Testis (tissue), 3 donors: ENCODE results near the gene CILP2. TPM values are rescaled to one million over a fixed set of nuclear protein-coding genes. Genes with fewer than 3 reads are reported as not detected.

Experiments used
- DNase-seq: peaks from one replicate; pipeline ENCODE4 v3.0.0-alpha.2; 2019
- H3K27ac ChIP-seq, 2 donors: fragments of 200-600 bp; sonication (generic); one replicate each; pipeline ENCODE4 v1.5.1; 2019
- H3K27me3 ChIP-seq: fragments of 200-600 bp; sonication (generic); one replicate; pipeline ENCODE4 v1.5.1; 2019
- H3K36me3 ChIP-seq: fragments of 200-600 bp; sonication (generic); one replicate; pipeline ENCODE4 v1.5.1; 2017; ENCODE audit warnings: low read depth; ENCODE audit errors: missing control alignments
- H3K4me1 ChIP-seq: fragments of 200-600 bp; sonication (generic); one replicate; pipeline ENCODE4 v1.5.1; 2019
- H3K4me3 ChIP-seq, 2 donors: fragments of 200-600 bp; sonication (generic); one replicate each; pipeline ENCODE4 v1.5.1; 2017 to 2019
- H3K9me3 ChIP-seq: fragments of 200-600 bp; sonication (generic); one replicate; pipeline ENCODE4 v1.5.1; 2017
- POLR2A ChIP-seq: fragments of 450-650 bp; IDR thresholded peaks from one replicate; pipeline ENCODE4 v1.6.1; 2017; ENCODE audit warnings: antibody characterized with exemption, mild to moderate bottlenecking, moderate library complexity
- WGBS, 2 donors: methylation state at CpG; one replicate each; pipeline ENCODE4 v1.1.5; 2018; 5-methylcytosine and 5-hydroxymethylcytosine counted together
- intact Hi-C: fragments of 100-400 bp; cut with DNase I; formaldehyde crosslinking; loops from one replicate; pipeline ENCODE4 v1.15.1; 2023; ENCODE audit warnings: low total_unique reads
- polyA plus RNA-seq: library from polyadenylated mRNA; stranded (reverse); fragments of 350-450 nt; fragmentation: Illumina TruSeq; extraction: RNeasy Lipid Tissue Mini Kit (QIAGEN cat#74804); gene quantifications from one replicate; pipeline ENCODE4 v1.2.3, GENCODE V29; 2014; ENCODE audit warnings: low read depth, low replicate concordance; ENCODE audit not compliant: insufficient read depth
- total RNA-seq, 2 donors: library from RNA; depleted of rRNA; stranded (reverse); fragments of >200 nt; gene quantifications; one replicate each; pipeline ENCODE4 v1.2.3, GENCODE V29; 2016
- TF ChIP-seq, protein P1 (sequence below), 3 experiments: fragments of 450-650 bp in 2 of 3; fragments of 200-600 bp in 1 of 3; sonication (generic) in 1 of 3; IDR thresholded peaks; one replicate each; pipeline ENCODE4 v1.5.1; 2016 to 2019; ENCODE audit warnings: antibody characterized with exemption in 3 of 3, mild to moderate bottlenecking in 2 of 3, moderate library complexity in 1 of 3

CILP2 gene
- total and polyA plus RNA-seq, 3 donors from 2014 or later = 5.6 to 10.0 (median 9.5) TPM

DNA sequence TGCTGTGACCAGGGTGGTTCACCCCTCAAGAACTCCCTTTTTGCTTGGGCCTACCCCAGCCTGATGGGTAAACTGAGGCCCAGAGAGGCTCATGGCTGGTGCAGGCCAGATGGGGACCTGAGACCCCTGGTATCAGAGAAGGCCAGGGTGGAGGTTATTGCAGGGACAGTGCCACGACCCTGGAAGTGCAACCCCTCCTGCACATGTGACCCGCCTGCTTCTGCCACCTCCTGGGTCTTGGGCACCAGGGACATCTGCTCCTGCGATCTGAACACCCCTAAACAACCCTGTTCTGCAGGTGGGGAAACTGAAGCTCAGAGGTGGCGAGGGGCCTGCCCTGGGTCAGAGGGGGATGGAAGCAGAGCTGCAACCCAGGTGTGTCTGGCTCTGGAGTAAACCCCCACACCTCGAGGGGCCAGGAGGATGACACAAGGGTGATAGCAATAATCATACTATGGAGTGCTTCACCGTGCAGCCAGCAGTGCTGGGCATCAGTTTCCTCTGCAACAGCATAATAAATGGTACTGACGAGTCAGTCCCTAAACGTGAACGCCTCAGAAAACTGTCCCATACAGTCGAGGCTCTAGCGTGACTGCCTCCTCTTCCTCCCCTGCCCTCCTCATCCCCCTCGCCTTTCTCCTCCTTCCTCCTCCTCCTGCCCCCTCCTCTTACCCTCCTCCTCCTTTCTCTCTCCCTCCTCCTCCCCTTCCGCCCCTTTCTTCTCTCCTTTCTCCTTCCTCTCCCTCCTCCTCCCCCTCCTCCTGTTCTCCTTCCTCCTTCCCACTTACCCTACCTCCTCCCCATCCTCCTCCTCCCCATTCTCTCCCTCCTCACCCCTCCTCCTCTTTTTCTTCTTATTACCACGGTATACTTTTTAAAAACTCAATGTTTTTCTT is 5.0 kb upstream of the CILP2 start:
- Histone ChIP-seq H3K4me3 (no peak overlapping the region), H3K27me3 (no peaks in the 10 kb centered on the region), H3K4me1 (peaks cover 13% of the 10 kb centered on the region), H3K27ac (no peak overlapping the region), H3K9me3 (no peaks in the 10 kb centered on the region), H3K36me3 (no peaks in the 10 kb centered on the region)
- 73 to 81% methylated on average over 12 to 14 of the region's 14 CpGs for WGBS, 2 donors
- intact Hi-C loops = loop anchor here (5.0 kb wide), 1 partner anchor 114 kb away; no protein-coding TSS in a partner anchor
- TF ChIP-seq, protein P1, sequence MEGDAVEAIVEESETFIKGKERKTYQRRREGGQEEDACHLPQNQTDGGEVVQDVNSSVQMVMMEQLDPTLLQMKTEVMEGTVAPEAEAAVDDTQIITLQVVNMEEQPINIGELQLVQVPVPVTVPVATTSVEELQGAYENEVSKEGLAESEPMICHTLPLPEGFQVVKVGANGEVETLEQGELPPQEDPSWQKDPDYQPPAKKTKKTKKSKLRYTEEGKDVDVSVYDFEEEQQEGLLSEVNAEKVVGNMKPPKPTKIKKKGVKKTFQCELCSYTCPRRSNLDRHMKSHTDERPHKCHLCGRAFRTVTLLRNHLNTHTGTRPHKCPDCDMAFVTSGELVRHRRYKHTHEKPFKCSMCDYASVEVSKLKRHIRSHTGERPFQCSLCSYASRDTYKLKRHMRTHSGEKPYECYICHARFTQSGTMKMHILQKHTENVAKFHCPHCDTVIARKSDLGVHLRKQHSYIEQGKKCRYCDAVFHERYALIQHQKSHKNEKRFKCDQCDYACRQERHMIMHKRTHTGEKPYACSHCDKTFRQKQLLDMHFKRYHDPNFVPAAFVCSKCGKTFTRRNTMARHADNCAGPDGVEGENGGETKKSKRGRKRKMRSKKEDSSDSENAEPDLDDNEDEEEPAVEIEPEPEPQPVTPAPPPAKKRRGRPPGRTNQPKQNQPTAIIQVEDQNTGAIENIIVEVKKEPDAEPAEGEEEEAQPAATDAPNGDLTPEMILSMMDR (IDR thresholded peaks at IDR 0.05) = no peak
- TF ChIP-seq POLR2A = no peak
- DNase-seq = no peak

DNA sequence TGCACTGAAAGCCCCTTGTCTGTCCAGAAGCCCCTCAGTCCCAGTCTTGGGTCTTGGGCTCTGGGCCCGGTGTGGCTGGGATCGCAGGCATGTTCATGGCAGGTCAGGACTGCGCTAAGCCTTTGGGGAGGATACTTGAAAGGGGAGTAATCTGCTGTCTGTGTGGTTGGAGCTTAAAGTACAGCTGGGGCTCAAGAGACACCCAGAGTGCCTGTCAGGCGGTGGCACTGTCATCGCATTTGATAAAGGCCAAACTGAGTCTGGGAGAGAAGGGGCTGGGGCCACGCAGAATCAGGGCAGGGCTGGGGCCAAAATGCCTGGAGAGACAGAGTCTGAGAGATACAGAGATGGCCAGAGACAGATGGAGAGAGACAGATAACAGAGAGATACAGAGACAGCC is 4.2 kb upstream of the CILP2 start:
- no peak overlapping the region for H3K27ac ChIP-seq
- peaks cover 21% of the 10 kb centered on the region for H3K4me1 ChIP-seq
- TF ChIP-seq, protein P1 (IDR thresholded peaks at IDR 0.05) = no peak
- TF ChIP-seq POLR2A = no peak
- H3K4me3 ChIP-seq = no peak overlapping the region
- H3K9me3 ChIP-seq = no peaks in the 10 kb centered on the region
- 86 to 95% methylated on average over 6 of the region's 6 CpGs for WGBS, 2 donors
- no peak for DNase-seq
- H3K36me3 ChIP-seq = no peaks in the 10 kb centered on the region
- intact Hi-C loops = loop anchor here (5.0 kb wide), 1 partner anchor 113 kb away; no protein-coding TSS in a partner anchor
- no peaks in the 10 kb centered on the region for H3K27me3 ChIP-seq

DNA sequence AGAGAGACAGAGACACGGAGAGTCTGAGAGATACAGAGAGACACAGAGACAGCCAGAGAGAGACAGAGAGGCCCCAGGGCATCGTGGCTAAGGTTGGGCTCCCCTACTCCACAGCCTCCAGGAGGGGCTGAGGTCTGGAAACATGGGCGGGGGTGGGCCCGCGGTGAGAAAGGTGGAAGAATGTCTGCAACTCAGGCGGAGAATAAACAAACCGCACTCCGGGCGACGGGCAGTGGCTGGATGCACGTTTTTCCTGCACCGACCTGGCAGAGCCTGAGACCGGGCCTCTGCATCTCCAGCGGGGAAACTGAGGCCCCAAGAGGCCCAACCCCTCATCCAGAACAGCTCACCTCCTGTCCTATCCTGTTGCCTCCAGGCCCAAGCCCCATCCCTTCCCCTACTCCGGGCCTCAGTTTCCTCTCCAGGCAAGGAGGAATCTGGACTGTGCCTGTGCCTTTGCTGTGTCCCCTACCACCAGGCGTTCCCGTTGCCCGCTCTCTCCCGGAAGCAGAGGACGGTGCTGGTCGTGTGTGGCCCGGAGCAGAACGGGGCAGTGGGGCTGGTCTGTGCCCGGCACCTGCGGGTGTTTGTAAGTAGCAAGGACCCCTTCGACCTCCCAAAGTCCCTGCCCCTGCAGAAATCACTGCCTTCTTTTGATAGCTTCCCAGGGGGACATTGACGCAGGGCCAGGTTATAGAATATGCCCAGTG is 3.4 kb upstream of the CILP2 start:
- DNase-seq = no peak
- Histone ChIP-seq H3K27ac (no peak overlapping the region), H3K4me1 (peaks cover 22% of the 10 kb centered on the region), H3K27me3 (no peaks in the 10 kb centered on the region), H3K36me3 (no peaks in the 10 kb centered on the region), H3K4me3 (no peak overlapping the region), H3K9me3 (no peaks in the 10 kb centered on the region)
- 80 to 87% methylated on average over 19 to 27 of the region's 27 CpGs for WGBS, 2 donors
- no peak for TF ChIP-seq POLR2A
- TF ChIP-seq, protein P1 (IDR thresholded peaks at IDR 0.05) = no peak
- intact Hi-C loops = loop anchor here (5.0 kb wide), 1 partner anchor 113 kb away; no protein-coding TSS in a partner anchor

DNA sequence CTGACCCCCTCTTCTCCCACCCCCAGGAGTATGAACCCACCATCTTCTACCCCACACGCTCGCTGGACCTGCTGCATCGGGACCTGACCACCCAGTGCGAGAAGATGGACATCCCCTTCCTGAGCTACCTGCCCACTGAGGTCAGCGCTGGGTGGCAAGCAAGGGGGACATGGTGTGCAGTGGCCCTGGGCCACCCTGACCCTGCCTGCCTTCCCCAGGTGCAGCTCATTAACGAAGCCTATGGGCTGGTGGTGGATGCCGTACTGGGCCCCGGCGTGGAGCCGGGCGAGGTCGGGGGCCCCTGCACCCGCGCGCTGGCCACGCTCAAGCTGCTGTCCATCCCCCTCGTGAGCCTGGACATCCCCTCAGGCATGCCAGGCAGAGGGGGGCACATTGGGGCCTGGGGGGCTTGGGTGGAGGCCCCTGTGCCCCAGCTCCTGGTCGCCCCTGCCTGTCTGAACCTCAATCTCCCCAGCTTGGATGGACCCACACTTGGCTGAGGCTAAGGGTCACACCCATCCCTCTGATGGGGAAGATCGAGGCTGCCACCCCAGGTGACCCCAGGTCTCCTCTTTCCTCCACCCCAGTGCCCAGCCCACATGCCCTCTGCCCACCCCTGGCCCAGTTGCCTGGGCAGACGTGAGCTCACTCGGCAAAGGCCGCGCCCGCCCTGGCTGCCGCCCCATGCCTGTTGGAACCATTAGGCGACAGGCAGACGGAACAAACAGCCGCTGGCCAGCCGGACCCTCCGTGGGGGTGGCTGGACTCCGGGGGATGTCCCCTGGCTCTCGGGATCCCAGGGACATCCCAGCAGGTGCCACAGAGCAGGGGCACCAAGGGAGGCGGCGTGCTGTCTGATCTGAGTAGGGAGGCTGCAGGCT is 2.5 kb upstream of the CILP2 start:
- no peak overlapping the region for H3K27ac ChIP-seq
- intact Hi-C loops = no loop called here
- H3K9me3 ChIP-seq = no peaks in the 10 kb centered on the region
- no peaks in the 10 kb centered on the region for H3K36me3 ChIP-seq
- H3K4me3 ChIP-seq = no peak overlapping the region
- no peak for DNase-seq
- 83 to 94% methylated on average over 2 to 34 of the region's 34 CpGs for WGBS, 2 donors
- H3K27me3 ChIP-seq = no peaks in the 10 kb centered on the region
- TF ChIP-seq, protein P1 (IDR thresholded peaks at IDR 0.05) = no peak
- TF ChIP-seq POLR2A = no peak
- peaks cover 19% of the 10 kb centered on the region for H3K4me1 ChIP-seq
